NCI-H1417 treated with DMSO at 0.1 percent for 48 hours (cell line): ENCODE data around the gene SPHKAP.
"Not testable (repeated sequence)": the region's sequence is repeated elsewhere in the genome, so short reads cannot be mapped to it uniquely, and the experiment has no call there.

Source experiments
- DNase-seq: peaks from one replicate; lab custom pipeline; 2025; lab: John Stamatoyannopoulos, UW

SPHKAP gene

DNA sequence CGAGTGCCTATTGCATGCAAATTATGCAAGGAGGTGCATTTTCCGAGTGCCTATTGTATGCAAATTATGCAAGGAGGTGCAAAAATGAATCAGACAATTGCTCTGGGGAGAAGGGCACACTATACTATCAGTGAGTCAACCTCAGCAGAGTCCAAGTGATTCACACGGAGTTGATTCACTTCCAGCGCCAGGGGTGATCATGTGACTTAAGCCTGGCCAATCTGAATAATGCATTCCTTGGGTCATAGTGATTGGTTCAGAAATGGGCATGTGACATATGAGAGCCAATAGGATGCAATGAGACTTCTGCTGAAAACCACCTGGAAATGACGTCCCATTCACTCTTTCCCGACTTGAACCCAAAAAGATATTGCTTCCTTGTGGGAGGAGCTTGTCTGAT lies 157.9 kb downstream of the SPHKAP start:
- no peak for DNase-seq

GRCh38 chr2:228018311-228018710 lies 163.2 kb downstream of the SPHKAP start:
- DNase-seq: no peak

DNA sequence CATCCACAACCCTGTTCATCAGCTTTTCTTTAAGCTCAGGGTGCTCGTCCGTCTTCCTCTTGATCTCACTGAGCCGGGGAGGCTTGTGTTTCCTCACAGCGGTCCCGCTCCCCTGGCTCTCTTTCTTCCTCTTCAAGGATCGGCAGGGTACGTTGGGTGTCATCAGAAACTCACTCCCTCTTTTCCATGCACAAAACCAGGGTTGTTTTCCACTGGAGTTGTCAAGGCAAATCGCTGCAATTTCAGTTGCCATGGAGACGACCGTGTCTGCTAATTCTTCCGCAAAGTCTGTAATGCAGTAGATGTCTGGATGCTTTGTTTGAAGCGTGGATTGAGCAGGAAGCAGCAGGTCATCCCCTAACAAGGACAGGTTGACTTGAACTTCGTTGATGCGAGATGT lies 163.7 kb downstream of the SPHKAP start:
- no peak for DNase-seq

- DNase-seq: no peak
Measured at GRCh38 chr2:228016402-228016801, 165.1 kb downstream of the SPHKAP start.

- no peak for DNase-seq
Measured at GRCh38 chr2:228015741-228016140, 165.7 kb downstream of the SPHKAP start.

- no peak for DNase-seq
Measured at GRCh38 chr2:227996366-227996765, 185.1 kb downstream of the SPHKAP start.

- DNase-seq: no peak
Measured at GRCh38 chr2:227990937-227991336, 190.6 kb downstream of the SPHKAP start.

DNA sequence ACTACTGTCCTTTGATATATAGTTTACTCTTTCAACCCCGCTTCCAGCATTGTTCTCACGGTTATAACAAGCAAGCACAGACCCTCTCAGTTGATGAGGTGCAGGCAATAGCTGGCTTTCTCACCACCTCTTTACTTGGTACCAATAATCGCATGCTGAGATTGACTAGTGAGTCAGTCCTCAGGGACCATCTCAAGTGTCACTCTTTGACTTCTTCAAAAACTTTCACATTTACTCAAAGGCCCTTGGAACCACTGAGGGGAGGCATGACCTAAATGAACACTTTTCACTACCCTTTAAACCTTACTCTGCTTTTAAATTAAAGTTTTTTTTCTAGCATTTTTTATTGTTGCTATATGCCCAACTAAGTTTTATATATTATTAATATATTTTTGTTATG lies 208.2 kb downstream of the SPHKAP start:
- DNase-seq: no peak

- DNase-seq: no peak
Measured at GRCh38 chr2:227971619-227972230, 209.8 kb downstream of the SPHKAP start.

- DNase-seq: no peak
Measured at GRCh38 chr2:227960317-227960716, 221.2 kb downstream of the SPHKAP start.

DNA sequence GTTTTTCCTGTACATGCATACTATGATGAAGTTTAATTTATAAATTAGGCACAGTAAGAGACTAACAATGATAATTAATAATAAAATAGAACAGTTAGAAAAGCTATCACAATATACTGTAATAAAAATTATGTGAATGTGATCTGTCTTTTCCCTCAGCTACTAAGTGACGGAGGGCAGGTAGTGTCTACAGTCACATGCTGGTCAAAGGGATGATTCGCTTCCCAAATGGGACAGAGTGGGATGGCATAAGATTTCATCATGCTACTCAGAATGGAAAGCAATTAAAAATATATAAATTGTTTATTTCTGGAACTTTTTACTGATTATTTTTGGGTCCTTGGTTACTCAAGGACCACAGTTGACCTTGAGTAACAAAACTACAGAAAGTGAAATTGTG lies 238.5 kb downstream of the SPHKAP start:
- DNase-seq: no peak

- no peak for DNase-seq
Measured at GRCh38 chr2:227942021-227942420, 239.5 kb downstream of the SPHKAP start.

DNA sequence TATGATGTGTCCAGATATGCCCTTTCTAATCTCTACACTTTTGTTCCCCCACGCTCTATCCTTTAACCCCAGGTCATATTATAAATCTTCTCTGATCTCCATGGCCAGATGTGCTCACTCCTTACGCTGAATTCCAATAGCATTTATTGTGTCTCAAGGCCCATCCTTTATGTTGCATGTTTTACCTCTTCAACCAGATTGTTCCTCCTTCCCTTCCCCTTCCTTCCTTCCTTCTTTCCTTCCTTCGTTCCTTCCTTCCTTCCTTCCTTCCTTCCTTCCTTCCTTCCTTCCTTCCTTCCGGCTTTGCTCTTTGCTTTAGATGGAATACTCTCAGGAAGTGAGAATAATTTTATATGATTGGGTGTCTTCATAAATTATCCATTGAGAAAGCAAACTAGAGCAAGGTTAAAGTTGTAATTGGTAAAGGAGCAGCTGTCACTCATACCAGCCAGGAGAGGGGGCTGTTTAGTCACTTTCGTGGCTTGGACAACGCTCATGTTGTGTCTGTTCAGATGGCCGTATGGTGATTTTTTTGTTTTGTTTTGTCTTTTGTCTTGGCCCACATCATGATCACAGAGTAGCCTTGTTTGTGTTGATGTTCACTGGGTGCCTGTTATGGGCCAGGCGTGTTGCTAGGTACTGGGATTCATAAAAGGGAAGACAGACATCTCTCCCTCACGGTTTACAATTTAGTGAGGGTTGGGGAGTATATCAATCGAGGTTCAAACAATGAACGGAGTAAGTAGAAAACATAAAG lies 242.0 kb downstream of the SPHKAP start:
- DNase-seq: no peak

- not testable (repeated sequence) for DNase-seq
Measured at GRCh38 chr2:227936249-227936648, 245.2 kb downstream of the SPHKAP start.

DNA sequence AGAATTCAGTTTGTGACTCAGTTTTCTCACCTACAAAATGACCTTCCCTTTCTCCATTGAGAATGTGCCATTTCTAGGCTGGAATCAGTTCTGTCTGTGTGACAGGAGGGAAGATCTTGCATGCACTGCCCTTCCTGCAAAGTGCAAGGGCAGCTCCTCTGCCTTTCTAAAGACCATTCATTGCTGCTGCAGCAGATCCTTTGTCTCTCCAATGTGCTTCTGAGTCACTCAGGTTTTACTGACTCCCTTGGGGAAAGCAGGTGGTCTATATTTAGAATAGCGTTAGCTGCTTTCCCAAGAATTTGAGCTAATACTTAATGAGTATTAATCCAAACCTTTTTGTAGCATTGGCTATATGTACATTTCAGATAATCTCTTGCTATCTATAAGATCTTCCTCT lies 247.6 kb downstream of the SPHKAP start:
- DNase-seq: no peak

DNA sequence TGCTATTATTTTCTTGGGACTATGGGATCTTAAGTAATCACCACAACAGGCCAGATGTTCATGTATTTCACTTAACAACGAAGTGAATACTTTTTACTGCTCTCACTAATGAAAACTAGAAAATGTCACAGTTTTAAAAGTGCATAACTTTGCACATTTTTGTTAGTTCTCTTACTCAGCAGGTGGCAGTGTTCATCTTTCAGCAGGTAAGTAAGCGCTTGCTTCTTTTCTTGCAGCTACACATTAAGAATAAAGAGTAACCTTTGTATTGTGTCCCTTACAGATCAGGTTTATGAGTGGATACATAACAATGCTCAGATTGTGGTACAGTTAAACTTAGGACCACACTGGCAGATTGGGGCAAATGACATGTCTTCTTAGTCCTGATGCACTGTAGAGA lies 249.1 kb downstream of the SPHKAP start:
- DNase-seq: no peak

DNA sequence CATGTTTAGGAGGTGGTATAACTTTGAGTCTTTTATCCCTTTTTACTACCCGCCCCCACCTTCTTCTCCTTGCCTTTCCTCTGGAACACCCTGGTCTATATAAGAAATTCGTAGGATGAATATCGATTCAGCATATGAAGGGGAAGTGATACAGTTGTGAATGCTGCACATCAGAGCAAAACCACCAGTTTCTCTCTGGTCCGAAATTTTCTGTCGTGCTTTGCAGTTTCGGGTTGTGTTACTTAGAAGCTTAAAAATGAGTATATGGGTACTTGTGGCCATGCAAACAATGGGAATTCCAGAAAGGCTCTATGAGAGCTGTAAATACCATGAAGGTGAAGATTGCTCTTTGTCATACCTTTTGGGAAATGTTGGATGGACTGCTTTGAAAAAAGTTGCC lies 249.5 kb downstream of the SPHKAP start:
- DNase-seq: no peak
